ENCODE data around the gene CNPY2.

CNPY2 gene

GRCh38 chr12:56315622-56316473, at the start of gene CNPY2:
CNPY2 (minus strand) TSS chr12:56315988; CDS start chr12:56315217, 771 bp downstream.
- peak within 1 kb of the TSS; percentile 98 to 99 (median 99) for H3K4me3 Mint-ChIP-seq
- H3K4me1 Mint-ChIP-seq: peaks cover 15% of the 10 kb centered on the region
- no peaks in the 10 kb centered on the region for H3K9me3 Mint-ChIP-seq
- no peaks in the 10 kb centered on the region for H3K27me3 Mint-ChIP-seq (ENCODE audit: low read depth)
- H3K36me3 Mint-ChIP-seq (ENCODE audit: low read depth): peaks cover 23% of the 10 kb centered on the region
- peak in 1 of 3 experiments; percentile 11 for TF ChIP-seq CTCF (IDR thresholded peaks at IDR 0.05; ENCODE audit: unreplicated experiment in 3 of 3)
- H3K27ac Mint-ChIP-seq: peak within 1 kb of the TSS; percentile 99 to 100 (median 100)

DNA sequence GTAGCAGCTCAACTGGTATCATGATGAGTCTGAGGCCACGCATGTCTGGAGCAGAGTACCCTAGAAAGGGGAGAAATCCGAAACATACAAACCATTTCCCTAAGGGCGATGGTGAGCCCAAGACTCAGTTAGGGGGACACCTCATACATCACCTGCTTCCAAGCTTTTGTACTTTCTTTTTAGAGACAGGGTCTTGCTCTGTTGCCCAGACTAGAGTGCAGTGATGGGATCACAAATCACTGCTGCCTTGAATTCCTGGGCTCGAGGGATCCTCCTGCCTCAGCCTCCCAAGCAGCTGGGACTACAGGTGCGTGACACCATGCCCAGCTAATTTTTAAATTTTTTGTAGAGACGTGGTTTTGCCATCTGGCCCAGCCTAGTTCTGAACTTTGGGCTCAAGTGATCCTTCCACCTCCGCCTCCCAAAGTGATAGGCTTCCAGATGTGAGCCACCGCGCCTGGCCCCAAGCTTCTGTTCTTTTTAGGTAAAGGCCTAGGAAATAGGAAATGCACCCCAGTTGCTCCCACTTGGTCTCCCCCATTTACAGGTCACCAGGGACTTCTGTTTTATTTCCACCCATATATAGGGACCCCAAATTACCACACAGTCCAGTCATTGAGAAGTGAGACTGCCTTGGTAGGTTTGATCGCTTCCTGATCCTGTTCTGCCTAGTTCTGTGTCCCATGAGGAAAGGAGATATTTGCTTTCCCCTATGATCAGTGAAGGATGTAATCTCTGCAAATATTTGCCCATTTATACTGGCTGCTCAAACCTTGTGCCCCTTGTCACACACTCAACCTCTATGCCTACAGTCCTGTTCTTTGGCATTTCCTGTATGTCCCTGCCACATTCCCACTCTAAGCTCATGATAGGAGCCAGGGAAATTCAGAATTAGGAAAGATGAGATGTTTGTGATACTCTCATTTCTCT, 46.6 kb upstream of the CNPY2 start, which contains the start of gene APOF:
TSS of gene APOF (minus strand) at position 728 of the 930 bp plus-strand sequence. CDS start at position 616, 112 bp downstream.
- TF ChIP-seq CTCF (IDR thresholded peaks at IDR 0.05; ENCODE audit: unreplicated experiment in 3 of 3): no peak
- Mint-ChIP-seq H3K27ac (peak within 1 kb of the TSS; percentile 90 to 94 (median 93)), H3K9me3 (no peaks in the 10 kb centered on the region)

DNA sequence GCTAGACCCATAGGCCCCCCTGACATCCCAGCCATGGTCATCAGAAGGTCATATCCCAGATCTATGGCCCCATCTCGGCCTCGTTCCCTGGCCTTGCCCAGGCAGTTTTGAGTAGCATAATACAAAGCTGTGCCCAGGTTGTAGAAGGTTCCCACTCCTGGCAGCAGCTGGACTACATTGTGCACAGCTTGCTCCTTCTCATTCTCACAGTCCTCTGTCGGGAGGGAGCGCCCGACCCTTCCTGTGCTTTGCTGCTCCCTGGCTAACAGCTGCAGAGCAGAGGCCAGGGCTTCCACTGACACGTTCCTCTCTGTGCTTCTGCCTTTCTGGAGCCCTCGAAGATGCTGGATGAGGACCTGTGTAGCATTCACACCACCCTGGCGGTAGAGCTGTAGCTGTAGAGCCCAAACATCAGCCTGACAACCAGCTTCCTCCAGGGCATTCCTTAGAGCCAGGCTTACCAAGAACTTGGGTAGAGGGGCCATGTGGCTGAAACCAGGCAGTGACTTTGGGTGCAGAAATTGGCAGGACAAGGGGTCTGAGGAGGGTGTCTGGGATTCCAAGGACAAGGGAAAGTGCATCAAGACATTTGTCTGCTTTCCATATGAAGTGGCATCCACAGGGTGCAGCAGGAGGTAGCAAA, 45.8 kb upstream of the CNPY2 start:
- Mint-ChIP-seq H3K27me3 (ENCODE audit: low read depth) (no peaks in the 10 kb centered on the region), H3K4me3 (peak overlapping the region; percentile 91 to 97 (median 97)), H3K36me3 (ENCODE audit: low read depth) (no peaks in the 10 kb centered on the region), H3K9me3 (no peaks in the 10 kb centered on the region), H3K4me1 (peaks cover 15% of the 10 kb centered on the region), H3K27ac (peak overlapping the region; percentile 90 to 94 (median 93))
- TF ChIP-seq CTCF (IDR thresholded peaks at IDR 0.05; ENCODE audit: unreplicated experiment in 3 of 3): no peak

More for the DNA sequence above, 46.6 kb upstream of the CNPY2 start, which contains the start of gene APOF:
- Mint-ChIP-seq H3K4me1 (peaks cover 15% of the 10 kb centered on the region), H3K4me3 (peak within 1 kb of the TSS; percentile 91 to 97 (median 97)), H3K36me3 (ENCODE audit: low read depth) (no peaks in the 10 kb centered on the region), H3K27me3 (ENCODE audit: low read depth) (no peaks in the 10 kb centered on the region)

- H3K9me3 Mint-ChIP-seq: no peaks in the 10 kb centered on the region
- no peak for TF ChIP-seq CTCF (IDR thresholded peaks at IDR 0.05; ENCODE audit: unreplicated experiment in 3 of 3)
- peaks cover 8% of the 10 kb centered on the region for H3K36me3 Mint-ChIP-seq (ENCODE audit: low read depth)
- peak within 1 kb of the TSS; percentile 91 to 97 (median 97) for H3K4me3 Mint-ChIP-seq
- peak within 1 kb of the TSS; percentile 90 to 94 (median 93) for H3K27ac Mint-ChIP-seq
- no peaks in the 10 kb centered on the region for H3K27me3 Mint-ChIP-seq (ENCODE audit: low read depth)
- peaks cover 15% of the 10 kb centered on the region for H3K4me1 Mint-ChIP-seq
Measured at GRCh38 chr12:56359851-56360767, 44.3 kb upstream of the CNPY2 start, which contains the start of gene STAT2. STAT2 (minus strand) TSS chr12:56360107; CDS start chr12:56356571, 3,536 bp downstream.
